Lung (tissue), 12 donors: ENCODE results near the gene CD7. TPM values are rescaled to one million over a fixed set of nuclear protein-coding genes. Genes with fewer than 3 reads are reported as not detected.

ENCODE experiments used
- ATAC-seq: fragments of 200-7000 bp; cut with Tn5 transposase; one replicate; pipeline ENCODE4 v1.9.1; 2020; ENCODE audit warnings: moderate number of reproducible peaks; ENCODE audit not compliant: insufficient read depth, low FRiP score
- DNase-seq, 3 donors: peaks; one replicate each; pipeline ENCODE4 v3.0.0-alpha.2; 2013 to 2017
- H3K27ac ChIP-seq, 2 donors: one replicate each; pipeline ENCODE4 v1.5.1; 2013; ENCODE audit warnings: mild to moderate bottlenecking in 2 of 2, moderate library complexity in 2 of 2, control low read depth in 1 of 2, inconsistent platforms in 1 of 2, low read depth in 1 of 2, low read length in 1 of 2
- H3K27me3 ChIP-seq, 3 donors: one replicate each; pipeline ENCODE4 v1.5.1; 2013; ENCODE audit warnings: low read length in 2 of 3; ENCODE audit not compliant: control insufficient read depth in 3 of 3, insufficient read depth in 3 of 3
- H3K36me3 ChIP-seq, 4 donors: one replicate each; pipeline ENCODE4 v1.5.1; 2013; ENCODE audit warnings: low read length in 4 of 4, mild to moderate bottlenecking in 1 of 4, moderate library complexity in 1 of 4; ENCODE audit not compliant: control insufficient read depth in 4 of 4, insufficient read depth in 4 of 4
- H3K4me1 ChIP-seq, 5 donors: one replicate each; pipeline ENCODE4 v1.5.1; 2013; ENCODE audit warnings: low read length in 5 of 5, mild to moderate bottlenecking in 2 of 5, moderate library complexity in 1 of 5; ENCODE audit not compliant: control insufficient read depth in 5 of 5, insufficient read depth in 5 of 5
- H3K4me3 ChIP-seq: one replicate; pipeline ENCODE4 v1.5.1; 2013; ENCODE audit warnings: mild to moderate bottlenecking, control low read depth, moderate library complexity
- H3K9ac ChIP-seq, 2 donors: one replicate each; pipeline ENCODE4 v1.5.1; 2013; ENCODE audit warnings: low read length in 2 of 2, control low read depth in 1 of 2; ENCODE audit not compliant: insufficient read depth in 1 of 2
- H3K9me3 ChIP-seq, 4 donors: one replicate each; pipeline ENCODE4 v1.5.1; 2013; ENCODE audit warnings: low read length in 3 of 4, mild to moderate bottlenecking in 1 of 4, moderate library complexity in 1 of 4; ENCODE audit not compliant: control insufficient read depth in 4 of 4, insufficient read depth in 3 of 4
- CTCF ChIP-seq: IDR thresholded peaks from 2 replicates; pipeline ENCODE4 v1.5.1; 2012; ENCODE audit warnings: mild to moderate bottlenecking; ENCODE audit errors: control extremely low read depth, extremely low read depth
- WGBS, 2 donors: extraction: QIAGEN DNeasy Blood & Tissue Kit; methylation state at CpG; one replicate each; pipeline ENCODE4 v1.1.7; 2013; 5-methylcytosine and 5-hydroxymethylcytosine counted together
- polyA plus RNA-seq, 2 donors: library from polyadenylated mRNA; stranded (reverse); fragments of 200-250 nt; gene quantifications; one replicate each; pipeline ENCODE4 v1.2.1, GENCODE V29; 2013
- total RNA-seq, 2 donors: library from RNA; depleted of rRNA in 1 of 2; stranded (reverse); fragments of >200 nt in 1 of 2; gene quantifications; one replicate each; pipeline ENCODE4 v1.2.1, GENCODE V29; 2014 to 2021
- donor health status: control.
- donor health status: control.
- donor health status: Bipolar disorder and iron deficiency.
- donor health status: healthy.
- donor health status: DM: yes; HTN: yes; CAD: no.

CD7 gene
- total and polyA plus RNA-seq, 4 donors, result 2.3 to 10.7 (median 6.1) TPM

- Histone ChIP-seq H3K9me3 (no peaks in the 10 kb centered on the region), H3K27ac (no peak overlapping the region), H3K4me1 (peaks cover 0 to 5% (median 3%) of the 10 kb centered on the region in 5 donors), H3K9ac (no peak overlapping the region), H3K4me3 (no peak overlapping the region), H3K36me3 (peaks cover 0 to 8% (median 0%) of the 10 kb centered on the region in 4 donors), H3K27me3 (peaks cover 0 to 8% (median 4%) of the 10 kb centered on the region in 3 donors)
- WGBS, 2 donors, result 71 to 76% methylated on average over 25 of the region's 25 CpGs
- TF ChIP-seq CTCF, result no peak
- no peak for DNase-seq
- no peak for ATAC-seq
Measured at GRCh38 chr17:82324566-82325285, 7.3 kb upstream of the CD7 start.

- ATAC-seq, result no peak
- Histone ChIP-seq H3K4me3 (no peak overlapping the region), H3K9ac (no peak overlapping the region), H3K9me3 (no peaks in the 10 kb centered on the region), H3K36me3 (peaks cover 0 to 8% (median 0%) of the 10 kb centered on the region in 4 donors), H3K27ac (no peak overlapping the region), H3K27me3 (peaks cover 0 to 11% (median 4%) of the 10 kb centered on the region in 3 donors), H3K4me1 (peaks cover 0 to 3% (median 3%) of the 10 kb centered on the region in 5 donors)
- 62 to 77% methylated on average over 21 of the region's 21 CpGs for whole genome bisulfite sequencing, 2 donors
- DNase-seq, result no peak
- no peak for TF ChIP-seq CTCF
Measured at GRCh38 chr17:82323514-82324234, 6.3 kb upstream of the CD7 start.

- no peak overlapping the region for H3K4me3 ChIP-seq
- no peaks in the 10 kb centered on the region for H3K9me3 ChIP-seq
- no peak for ATAC-seq
- no peak overlapping the region for H3K9ac ChIP-seq
- H3K27ac ChIP-seq, result no peak overlapping the region
- 85 to 91% methylated on average over 25 to 28 of the region's 28 CpGs for WGBS, 2 donors
- TF ChIP-seq CTCF, result no peak
- no peak for DNase-seq
- H3K27me3 ChIP-seq, result peaks cover 0 to 11% (median 4%) of the 10 kb centered on the region in 3 donors
- H3K4me1 ChIP-seq, result peaks cover 0 to 3% (median 0%) of the 10 kb centered on the region in 5 donors
- H3K36me3 ChIP-seq, result peaks cover 0 to 8% (median 0%) of the 10 kb centered on the region in 4 donors
Measured at GRCh38 chr17:82322526-82323453, 5.4 kb upstream of the CD7 start.
